ENCODE results near the gene LIN7C. TPM values are rescaled to one million over a fixed set of nuclear protein-coding genes. Genes with fewer than 3 reads are reported as not detected.

Gene LIN7C
- total and polyA plus RNA-seq, 2 of the 8 experiments (the other 6 are each of a cell fraction or from before 2014, with no cell fraction given) = 10.5 to 42.7 TPM

GRCh38 chr11:27444801-27445215 is 61.8 kb downstream of the LIN7C start (continued):
- peak; percentile 7 for TF ChIP-seq NANOG (IDR thresholded peaks at IDR 0.05; ENCODE audit: insufficient read depth, low read depth, low read length, poor library complexity, severe bottlenecking)
- TF ChIP-seq EGR1 (IDR thresholded peaks at IDR 0.05; ENCODE audit: borderline replicate concordance, low read depth, low read length) = no peak
- no peak for TF ChIP-seq USF2 (IDR thresholded peaks at IDR 0.05; ENCODE audit: low read length)
- no peak for TF ChIP-seq CEBPB (IDR thresholded peaks at IDR 0.05; ENCODE audit: low read depth, low read length)
- TF ChIP-seq CHD7 (IDR thresholded peaks at IDR 0.05; ENCODE audit: insufficient replicate concordance, low read length) = peak; percentile 36
- TF ChIP-seq GABPA (IDR thresholded peaks at IDR 0.05; ENCODE audit: borderline replicate concordance, insufficient read depth, low read length) = no peak
- TF ChIP-seq SAP30 (IDR thresholded peaks at IDR 0.05; ENCODE audit: insufficient read depth, insufficient replicate concordance, low read length) = peak; percentile 84
- TF ChIP-seq RXRA (IDR thresholded peaks at IDR 0.05; ENCODE audit: insufficient read depth, low read depth, low read length) = no peak
